Measurements from ENCODE around the gene ABHD17C. TPM values are rescaled to one million over a fixed set of nuclear protein-coding genes. Genes with fewer than 3 reads are reported as not detected.

Gene ABHD17C
- total RNA-seq, 4 donors from 2014 or later: 7.3 to 9.5 (median 8.4) TPM

DNA sequence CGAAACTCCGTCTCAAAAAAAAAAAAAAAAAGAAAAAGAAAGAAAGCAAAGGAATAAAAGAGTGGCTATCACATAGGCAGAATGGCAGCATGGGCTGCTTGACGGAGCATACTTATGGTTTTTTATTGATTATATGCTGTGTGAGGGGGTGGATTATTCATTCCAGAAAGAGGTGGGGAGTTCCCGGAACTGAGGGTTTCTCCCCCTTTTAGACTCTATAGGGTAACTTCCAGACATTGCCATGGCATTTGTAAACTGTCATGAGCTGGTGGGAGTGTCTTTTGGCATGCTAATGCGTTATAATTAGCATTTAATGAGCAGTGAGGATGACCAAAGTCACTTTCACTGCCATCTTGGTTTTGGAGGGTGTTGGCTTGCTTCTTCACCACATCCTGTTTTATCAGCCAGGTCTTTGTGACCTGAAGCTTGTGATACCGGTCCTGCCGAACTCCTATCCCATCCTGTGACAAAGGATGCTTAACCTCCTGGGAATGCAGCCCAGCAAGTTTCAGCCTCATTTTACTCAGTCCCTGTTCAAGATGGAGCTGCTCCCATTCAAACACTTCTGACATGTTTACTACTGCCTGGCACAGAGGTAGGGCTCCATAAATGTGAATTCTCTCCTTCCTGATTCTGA lies 15.8 kb upstream of the ABHD17C start:
- intact Hi-C loops (cut with DNase I): no loop called here
- DNase-seq: no peak
- Histone ChIP-seq H3K36me3 (no peaks in the 10 kb centered on the region), H3K4me3 (replicated peaks in 1 of 3) (no peak overlapping the region), H3K27ac (no peak overlapping the region), H3K27me3 (no peaks in the 10 kb centered on the region), H3K4me1 (peaks cover 5 to 7% of the 10 kb centered on the region in 2 donors), H3K9me3 (no peaks in the 10 kb centered on the region)
- WGBS, 2 donors: 83 to 84% methylated on average over 7 of the region's 7 CpGs
- no peak for TF ChIP-seq POLR2A (IDR thresholded peaks at IDR 0.05)
- TF ChIP-seq, protein P1, sequence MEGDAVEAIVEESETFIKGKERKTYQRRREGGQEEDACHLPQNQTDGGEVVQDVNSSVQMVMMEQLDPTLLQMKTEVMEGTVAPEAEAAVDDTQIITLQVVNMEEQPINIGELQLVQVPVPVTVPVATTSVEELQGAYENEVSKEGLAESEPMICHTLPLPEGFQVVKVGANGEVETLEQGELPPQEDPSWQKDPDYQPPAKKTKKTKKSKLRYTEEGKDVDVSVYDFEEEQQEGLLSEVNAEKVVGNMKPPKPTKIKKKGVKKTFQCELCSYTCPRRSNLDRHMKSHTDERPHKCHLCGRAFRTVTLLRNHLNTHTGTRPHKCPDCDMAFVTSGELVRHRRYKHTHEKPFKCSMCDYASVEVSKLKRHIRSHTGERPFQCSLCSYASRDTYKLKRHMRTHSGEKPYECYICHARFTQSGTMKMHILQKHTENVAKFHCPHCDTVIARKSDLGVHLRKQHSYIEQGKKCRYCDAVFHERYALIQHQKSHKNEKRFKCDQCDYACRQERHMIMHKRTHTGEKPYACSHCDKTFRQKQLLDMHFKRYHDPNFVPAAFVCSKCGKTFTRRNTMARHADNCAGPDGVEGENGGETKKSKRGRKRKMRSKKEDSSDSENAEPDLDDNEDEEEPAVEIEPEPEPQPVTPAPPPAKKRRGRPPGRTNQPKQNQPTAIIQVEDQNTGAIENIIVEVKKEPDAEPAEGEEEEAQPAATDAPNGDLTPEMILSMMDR (IDR thresholded peaks at IDR 0.05): no peak

DNA sequence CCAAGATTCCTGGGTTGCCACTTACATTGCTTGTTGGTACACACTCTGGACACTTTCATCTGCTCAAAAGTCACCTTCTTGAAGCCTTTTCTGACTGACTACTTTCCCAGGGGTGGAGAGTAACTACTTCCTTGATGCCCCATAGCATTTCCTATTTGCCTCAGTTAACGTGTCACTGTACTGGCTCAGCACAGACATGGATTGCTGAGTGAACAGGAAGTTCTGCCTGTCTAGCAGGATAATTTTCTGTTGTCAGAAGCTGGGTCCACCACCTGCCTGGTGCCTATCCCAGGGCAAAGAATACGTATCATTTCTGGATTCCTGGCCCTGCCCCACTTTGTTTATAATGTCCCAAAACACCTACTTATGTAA lies 15.3 kb upstream of the ABHD17C start:
- Histone ChIP-seq H3K27ac (no peak overlapping the region), H3K4me1 (peaks cover 5 to 7% of the 10 kb centered on the region in 2 donors), H3K36me3 (no peaks in the 10 kb centered on the region), H3K4me3 (replicated peaks in 1 of 3) (no peak overlapping the region), H3K9me3 (no peaks in the 10 kb centered on the region), H3K27me3 (no peaks in the 10 kb centered on the region)
- 67 to 79% methylated on average over 2 of the region's 2 CpGs for WGBS, 2 donors
- TF ChIP-seq POLR2A (IDR thresholded peaks at IDR 0.05): no peak
- intact Hi-C loops (cut with DNase I): no loop called here
- DNase-seq: no peak

DNA sequence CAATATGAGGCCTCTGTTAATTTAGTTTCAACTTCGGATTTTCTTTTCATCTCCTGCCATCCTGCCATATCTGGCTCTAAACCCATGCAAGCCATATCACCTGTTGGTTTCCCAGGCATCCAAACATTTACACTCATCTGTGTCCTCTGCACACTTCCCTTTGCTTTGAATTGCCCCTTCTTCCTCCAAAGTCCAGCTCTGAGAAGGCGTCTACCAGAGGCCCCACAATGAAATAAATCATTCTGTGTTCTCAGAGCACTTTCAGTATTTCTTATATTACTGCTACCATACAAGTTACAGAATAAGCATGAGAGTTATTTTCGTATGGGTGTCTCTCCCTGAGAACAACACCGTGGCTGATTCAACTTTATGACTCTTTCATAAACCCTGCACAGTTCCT lies 12.9 kb upstream of the ABHD17C start:
- 56 to 60% methylated on average over 4 of the region's 4 CpGs for WGBS, 2 donors
- DNase-seq: no peak
- peaks cover 5 to 7% of the 10 kb centered on the region in 2 donors for H3K4me1 ChIP-seq
- H3K9me3 ChIP-seq: no peaks in the 10 kb centered on the region
- no peak for TF ChIP-seq POLR2A (IDR thresholded peaks at IDR 0.05)
- TF ChIP-seq, protein P1 (IDR thresholded peaks at IDR 0.05): no peak
- H3K27ac ChIP-seq: no peak overlapping the region
- intact Hi-C loops (cut with DNase I): no loop called here
- no peak overlapping the region for H3K4me3 ChIP-seq (replicated peaks in 1 of 3)
- H3K27me3 ChIP-seq: no peaks in the 10 kb centered on the region
- H3K36me3 ChIP-seq: no peaks in the 10 kb centered on the region

DNA sequence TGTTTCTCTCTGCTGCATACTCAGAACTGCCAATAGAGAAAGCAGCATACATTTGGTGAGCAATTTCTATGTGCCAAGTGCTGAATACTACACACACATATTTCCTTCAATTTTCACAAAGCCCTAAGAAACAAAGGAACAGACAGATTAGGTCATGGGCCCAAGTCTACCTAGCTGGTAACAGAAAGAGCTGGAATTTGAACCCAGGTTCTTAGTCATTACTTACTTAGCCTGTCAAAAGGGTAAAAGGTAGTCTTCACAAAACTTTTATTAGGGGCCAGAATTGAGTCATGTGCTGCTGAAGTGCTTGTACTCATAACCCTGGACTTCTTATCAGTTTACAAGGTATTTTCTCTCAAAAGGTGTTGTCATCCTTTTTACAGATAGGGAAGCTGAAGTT lies 10.4 kb upstream of the ABHD17C start:
- Histone ChIP-seq H3K27me3 (no peaks in the 10 kb centered on the region), H3K4me3 (replicated peaks in 1 of 3) (no peak overlapping the region), H3K27ac (no peak overlapping the region), H3K4me1 (peaks cover 5 to 7% of the 10 kb centered on the region in 2 donors), H3K36me3 (no peaks in the 10 kb centered on the region), H3K9me3 (no peaks in the 10 kb centered on the region)
- TF ChIP-seq POLR2A (IDR thresholded peaks at IDR 0.05): no peak
- TF ChIP-seq, protein P1 (IDR thresholded peaks at IDR 0.05): no peak
- intact Hi-C loops (cut with DNase I): no loop called here
- no peak for DNase-seq

DNA sequence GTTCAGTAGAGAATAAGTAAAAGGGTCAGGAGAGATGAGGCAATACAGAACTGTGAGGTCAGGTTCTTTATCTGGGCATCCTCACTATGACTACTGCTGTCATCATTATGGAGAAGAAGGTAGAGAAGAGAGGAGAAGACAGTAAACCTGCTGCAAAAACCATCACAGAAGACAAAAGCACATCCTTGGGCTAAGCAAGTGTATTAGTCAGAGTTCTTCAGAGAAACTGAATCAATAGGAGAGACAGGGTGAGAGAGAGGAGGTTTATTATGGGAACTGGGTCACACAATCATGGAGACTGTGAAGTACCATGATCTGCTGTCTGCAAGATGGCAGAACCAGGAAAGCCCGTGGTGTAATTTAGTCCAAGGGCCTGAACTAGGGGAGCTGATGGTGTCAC lies 9.5 kb upstream of the ABHD17C start:
- intact Hi-C loops (cut with DNase I): no loop called here
- TF ChIP-seq POLR2A (IDR thresholded peaks at IDR 0.05): no peak
- TF ChIP-seq, protein P1 (IDR thresholded peaks at IDR 0.05): no peak
- H3K4me1 ChIP-seq: peaks cover 5 to 7% of the 10 kb centered on the region in 2 donors
- no peak for DNase-seq
- no peak overlapping the region for H3K4me3 ChIP-seq (replicated peaks in 1 of 3)
- H3K27me3 ChIP-seq: no peaks in the 10 kb centered on the region
- no peaks in the 10 kb centered on the region for H3K9me3 ChIP-seq
- H3K27ac ChIP-seq: no peak overlapping the region
- H3K36me3 ChIP-seq: no peaks in the 10 kb centered on the region
- 86 to 100% methylated on average over 1 of the region's 1 CpG for WGBS, 2 donors

Measured in thyroid gland (tissue), 4 donors.